ENCODE results near the gene SYVN1. TPM values are rescaled to one million over a fixed set of nuclear protein-coding genes. Genes with fewer than 3 reads are reported as not detected.
A peak's percentile ranks its signal among the peaks of the same experiment; 100 is the strongest.

SYVN1 gene
- total and polyA plus RNA-seq, 4 donors: 19.9 to 210 (median 56.6) TPM

DNA sequence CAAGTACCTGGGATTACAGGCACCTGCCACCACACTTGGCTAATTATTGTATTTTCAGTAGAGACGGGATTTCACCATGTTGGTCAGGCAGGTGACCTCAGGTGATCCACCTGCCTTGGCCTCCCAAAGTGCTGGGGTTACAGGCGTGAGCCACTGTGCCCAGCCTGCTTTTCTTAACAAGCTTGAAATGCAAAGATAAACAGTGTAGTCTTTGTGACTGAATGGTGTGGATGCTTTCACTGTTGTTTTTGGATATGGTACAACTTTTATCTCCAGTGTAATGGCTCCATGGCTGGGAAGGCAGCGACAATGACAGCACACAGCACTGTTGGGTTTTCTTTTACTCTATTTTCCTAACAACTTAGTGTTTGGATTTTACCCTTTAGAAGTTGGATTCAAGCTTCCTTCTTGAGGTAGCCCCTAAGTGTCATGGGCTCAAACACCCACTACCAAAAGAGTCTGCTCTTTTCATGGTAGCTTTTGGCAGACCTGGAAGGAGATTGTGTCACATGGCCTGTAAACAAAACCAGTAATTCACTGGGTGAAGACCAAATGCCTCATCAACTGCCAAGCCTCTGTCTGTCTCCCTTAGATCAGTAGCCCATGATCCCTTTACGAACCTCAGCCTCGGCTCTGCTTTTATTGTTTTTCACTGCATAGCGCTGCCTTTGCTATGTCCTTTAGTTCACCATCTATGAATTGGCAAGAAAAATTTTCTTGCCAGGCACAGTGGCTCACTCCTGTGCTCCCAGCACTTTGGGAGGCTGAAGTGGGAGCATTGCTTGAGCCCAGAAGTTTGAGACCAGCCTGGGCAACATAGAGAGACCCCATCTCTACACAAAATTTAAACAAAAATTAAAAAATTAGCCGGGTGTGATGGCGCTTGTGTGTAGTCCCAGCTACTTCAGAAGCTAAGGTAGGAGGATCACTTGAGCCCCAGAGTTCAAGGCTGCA is 31.9 kb downstream of the SYVN1 start:
- H3K27me3 ChIP-seq (ENCODE audit: control insufficient read depth in 4 of 4, insufficient read depth in 4 of 4, low read length in 3 of 4): no peaks in the 10 kb centered on the region
- no peak overlapping the region for H3K4me3 ChIP-seq (ENCODE audit: low read depth in 1 of 3, low read length in 3 of 3)
- peak overlapping the region; percentile 66 to 81 for H3K27ac ChIP-seq (ENCODE audit: low read depth in 1 of 2, low read length in 2 of 2)
- 50% methylated on average over 8 of the region's 8 CpGs for WGBS
- no peak overlapping the region for H3K9ac ChIP-seq (ENCODE audit: low read depth in 1 of 2, low read length in 2 of 2)
- H3K4me1 ChIP-seq (ENCODE audit: control insufficient read depth in 4 of 4, insufficient read depth in 4 of 4, low read length in 3 of 4): peaks cover 10 to 40% (median 28%) of the 10 kb centered on the region in 4 donors
- no peak for DNase-seq (ENCODE audit: low spot score)
- H3K9me3 ChIP-seq (ENCODE audit: control insufficient read depth in 4 of 4, low read length in 3 of 4): no peaks in the 10 kb centered on the region
- TF ChIP-seq SP1 (IDR thresholded peaks at IDR 0.05) (peak; percentile 74), YY1 (IDR thresholded peaks at IDR 0.05) (peak; percentile 94), HNF4A (conservative IDR thresholded peaks at IDR 0.05) (peak; percentile 35 to 47), FOXA1 (IDR thresholded peaks at IDR 0.05) (peak; percentile 61), ZBTB33 (IDR thresholded peaks at IDR 0.05) (peak; percentile 55), RXRA (IDR thresholded peaks at IDR 0.05) (peak; percentile 87 to 88), GABPA (IDR thresholded peaks at IDR 0.05 in 1 of 2, conservative IDR thresholded peaks at IDR 0.05 in 1 of 2) (peak in 1 of 2 donors; percentile 66), ATF3 (IDR thresholded peaks at IDR 0.05) (peak; percentile 33), HNF4G (IDR thresholded peaks at IDR 0.05) (no peak), REST (IDR thresholded peaks at IDR 0.05) (no peak), CTCF (IDR thresholded peaks at IDR 0.05; ENCODE audit: low read depth, low read length, missing input control) (no peak), NR2F2 (IDR thresholded peaks at IDR 0.05) (no peak), EGR1 (IDR thresholded peaks at IDR 0.05; ENCODE audit: low read depth in 2 of 2) (no peak), JUND (IDR thresholded peaks at IDR 0.05) (peak in 1 of 2 donors; percentile 31), FOXA2 (IDR thresholded peaks at IDR 0.05) (peak; percentile 76), RAD21 (IDR thresholded peaks at IDR 0.05) (peak in 1 of 2 donors; percentile 10), TAF1 (conservative IDR thresholded peaks at IDR 0.05) (no peak)
- TF ChIP-seq, protein P1, sequence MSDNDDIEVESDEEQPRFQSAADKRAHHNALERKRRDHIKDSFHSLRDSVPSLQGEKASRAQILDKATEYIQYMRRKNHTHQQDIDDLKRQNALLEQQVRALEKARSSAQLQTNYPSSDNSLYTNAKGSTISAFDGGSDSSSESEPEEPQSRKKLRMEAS (IDR thresholded peaks at IDR 0.05): no peak
- peaks cover 0 to 6% (median 2%) of the 10 kb centered on the region in 4 donors for H3K36me3 ChIP-seq (ENCODE audit: control insufficient read depth in 4 of 4, insufficient read depth in 3 of 4, low read depth in 1 of 4, low read length in 3 of 4)

Data from liver (tissue), 9 donors.